ENCODE data around the gene MFN2. TPM values are rescaled to one million over a fixed set of nuclear protein-coding genes. Genes with fewer than 3 reads are reported as not detected.

Gene MFN2
- total and polyA plus RNA-seq, 4 donors, result 26.7 to 70.8 (median 39.9) TPM

GRCh38 chr1:11979028-11979850 lies 1.0 kb upstream of the MFN2 start:
- no peak for ATAC-seq (ENCODE audit: insufficient read depth, low FRiP score)
- Histone ChIP-seq H3K4me3 (no peak overlapping the region), H3K9me3 (ENCODE audit: control insufficient read depth in 4 of 4, insufficient read depth in 3 of 4, low read length in 3 of 4) (no peaks in the 10 kb centered on the region), H3K27me3 (ENCODE audit: control insufficient read depth in 3 of 3, insufficient read depth in 3 of 3, low read length in 2 of 3) (no peaks in the 10 kb centered on the region), H3K9ac (ENCODE audit: insufficient read depth in 1 of 2, low read length in 2 of 2) (peak overlapping the region in 1 of 2 donors; percentile 24), H3K4me1 (ENCODE audit: control insufficient read depth in 5 of 5, insufficient read depth in 5 of 5, low read length in 5 of 5) (peaks cover 3 to 12% (median 8%) of the 10 kb centered on the region in 5 donors), H3K27ac (ENCODE audit: low read depth in 1 of 2, low read length in 1 of 2) (peak overlapping the region; percentile 58 to 95), H3K36me3 (ENCODE audit: control insufficient read depth in 4 of 4, insufficient read depth in 4 of 4, low read length in 4 of 4) (peaks cover 6 to 24% (median 13%) of the 10 kb centered on the region in 4 donors)
- 53 to 63% methylated on average over 29 of the region's 29 CpGs for WGBS, 2 donors
- DNase-seq, result no peak
- no peak for TF ChIP-seq CTCF (IDR thresholded peaks at IDR 0.05; ENCODE audit: control extremely low read depth, extremely low read depth)

- peak overlapping the region; percentile 95 to 99 for H3K27ac ChIP-seq (ENCODE audit: low read depth in 1 of 2, low read length in 1 of 2)
- 0 to 1% methylated on average over 12 of the region's 12 CpGs for WGBS, 2 donors
- H3K4me1 ChIP-seq (ENCODE audit: control insufficient read depth in 5 of 5, insufficient read depth in 5 of 5, low read length in 5 of 5), result peaks cover 3 to 12% (median 8%) of the 10 kb centered on the region in 5 donors
- H3K4me3 ChIP-seq, result peak overlapping the region; percentile 88
- DNase-seq, result no peak
- H3K27me3 ChIP-seq (ENCODE audit: control insufficient read depth in 3 of 3, insufficient read depth in 3 of 3, low read length in 2 of 3), result no peaks in the 10 kb centered on the region
- peaks cover 0 to 20% (median 13%) of the 10 kb centered on the region in 4 donors for H3K36me3 ChIP-seq (ENCODE audit: control insufficient read depth in 4 of 4, insufficient read depth in 4 of 4, low read length in 4 of 4)
- ATAC-seq (ENCODE audit: insufficient read depth, low FRiP score), result no peak
- H3K9me3 ChIP-seq (ENCODE audit: control insufficient read depth in 4 of 4, insufficient read depth in 3 of 4, low read length in 3 of 4), result no peaks in the 10 kb centered on the region
- peak overlapping the region; percentile 87 to 91 for H3K9ac ChIP-seq (ENCODE audit: insufficient read depth in 1 of 2, low read length in 2 of 2)
- no peak for TF ChIP-seq CTCF (IDR thresholded peaks at IDR 0.05; ENCODE audit: control extremely low read depth, extremely low read depth)
These were observed 380 bp downstream of the MFN2 start for GRCh38 chr1:11980676-11980972.

GRCh38 chr1:11981378-11982009 lies 1.2 kb downstream of the MFN2 start:
- WGBS, 2 donors, result 87 to 90% methylated on average over 13 of the region's 13 CpGs
- H3K4me3 ChIP-seq, result no peak overlapping the region

More at GRCh38 chr1:11981378-11982009, 1.2 kb downstream of the MFN2 start:
- ATAC-seq (ENCODE audit: insufficient read depth, low FRiP score) (no peak), DNase-seq (no peak)
- Histone ChIP-seq H3K4me1 (ENCODE audit: control insufficient read depth in 5 of 5, insufficient read depth in 5 of 5, low read length in 5 of 5) (peaks cover 3 to 12% (median 11%) of the 10 kb centered on the region in 5 donors), H3K27me3 (ENCODE audit: control insufficient read depth in 3 of 3, insufficient read depth in 3 of 3, low read length in 2 of 3) (no peaks in the 10 kb centered on the region), H3K9ac (ENCODE audit: insufficient read depth in 1 of 2, low read length in 2 of 2) (no peak overlapping the region), H3K27ac (ENCODE audit: low read depth in 1 of 2, low read length in 1 of 2) (peak overlapping the region in 1 of 2 donors; percentile 99), H3K9me3 (ENCODE audit: control insufficient read depth in 4 of 4, insufficient read depth in 3 of 4, low read length in 3 of 4) (no peaks in the 10 kb centered on the region), H3K36me3 (ENCODE audit: control insufficient read depth in 4 of 4, insufficient read depth in 4 of 4, low read length in 4 of 4) (peaks cover 0 to 25% (median 13%) of the 10 kb centered on the region in 4 donors)
- TF ChIP-seq CTCF (IDR thresholded peaks at IDR 0.05; ENCODE audit: control extremely low read depth, extremely low read depth), result no peak
